HUES6 (cell line): ENCODE data around the gene PARP15.
A peak's percentile ranks its signal among the peaks of the same experiment; 100 is the strongest.

Experiments used
- H3K27ac ChIP-seq: 2 replicates; pipeline ENCODE4 v1.7.0; 2013; ENCODE audit warnings: low read depth, mild to moderate bottlenecking, low read length, inconsistent platforms
- H3K27me3 ChIP-seq: 2 replicates; pipeline ENCODE4 v1.6.1; 2013; ENCODE audit warnings: low read length; ENCODE audit not compliant: control insufficient read depth, insufficient read depth
- H3K36me3 ChIP-seq: 2 replicates; pipeline ENCODE4 v1.6.1; 2013; ENCODE audit warnings: low read length; ENCODE audit not compliant: control insufficient read depth, insufficient read depth
- H3K4me1 ChIP-seq: 2 replicates; pipeline ENCODE4 v1.6.1; 2013; ENCODE audit warnings: low read length; ENCODE audit not compliant: control insufficient read depth, insufficient read depth
- H3K4me3 ChIP-seq: 2 replicates; pipeline ENCODE4 v1.5.1; 2013; ENCODE audit warnings: low read depth, low read length
- H3K9ac ChIP-seq: one replicate; pipeline ENCODE4 v1.6.1; 2013; ENCODE audit warnings: mild to moderate bottlenecking, low read length
- H3K9me3 ChIP-seq: 2 replicates; pipeline ENCODE4 v1.6.1; 2013; ENCODE audit warnings: low read depth, low read length; ENCODE audit not compliant: control insufficient read depth, insufficient read depth

Gene PARP15

DNA sequence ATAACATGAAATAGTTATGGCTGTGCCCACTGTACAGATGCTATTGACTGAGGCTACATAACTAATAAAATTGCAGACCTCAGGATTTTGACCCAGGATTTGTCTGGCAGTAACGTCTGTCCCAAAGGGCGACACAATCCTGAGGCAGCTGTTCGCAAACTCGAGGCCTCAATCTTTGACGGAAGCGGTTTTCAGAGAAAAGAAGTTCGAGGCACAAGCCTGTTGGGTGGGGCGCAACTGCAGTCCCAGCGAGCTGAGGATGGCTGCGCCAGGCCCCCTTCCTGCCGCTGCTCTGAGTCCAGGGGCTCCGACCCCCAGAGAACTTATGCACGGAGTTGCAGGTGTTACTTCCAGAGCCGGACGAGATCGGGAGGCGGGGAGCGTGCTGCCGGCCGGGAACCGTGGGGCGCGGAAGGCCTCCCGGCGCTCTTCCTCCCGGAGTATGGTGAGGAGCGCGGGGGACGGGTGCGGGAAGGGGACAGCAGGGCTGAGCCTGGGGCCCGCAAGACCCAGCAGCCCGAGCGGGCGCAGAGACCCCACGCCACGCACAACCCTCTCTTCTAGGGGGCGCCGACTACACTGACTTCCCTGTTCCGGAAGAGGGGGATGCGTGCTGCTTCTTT lies at the start of gene PARP15:
PARP15 (plus strand) TSS at position 242 of the 623 bp plus-strand sequence; CDS start at position 260, 18 bp downstream.
- peak within 1 kb of the TSS; percentile 55 for H3K4me3 ChIP-seq

DNA sequence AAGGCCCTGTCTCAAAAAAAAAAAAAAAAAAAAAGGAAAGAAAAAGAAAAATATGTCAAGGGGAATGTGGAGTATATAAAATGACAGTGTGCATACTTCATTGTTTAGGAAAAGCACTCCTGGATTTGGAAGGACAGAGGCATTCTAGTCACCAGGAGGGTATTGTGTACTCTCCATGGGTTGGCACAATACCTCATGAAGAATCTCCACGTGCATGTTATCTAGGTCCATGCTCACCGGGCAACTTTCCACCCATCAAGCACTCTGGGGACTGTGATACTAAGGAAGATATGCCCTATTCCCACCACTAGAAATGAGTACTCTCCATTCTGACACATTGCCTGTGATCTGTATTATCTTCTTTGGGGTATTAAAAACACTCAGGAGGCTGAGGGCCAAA lies 47.3 kb upstream of the PARP15 start:
- no peak overlapping the region for H3K4me3 ChIP-seq
- no peak overlapping the region for H3K9ac ChIP-seq
- H3K27ac ChIP-seq, result no peak overlapping the region
- H3K27me3 ChIP-seq, result no peaks in the 10 kb centered on the region
- H3K36me3 ChIP-seq, result no peaks in the 10 kb centered on the region
- H3K9me3 ChIP-seq, result no peaks in the 10 kb centered on the region
- H3K4me1 ChIP-seq, result peaks cover 10% of the 10 kb centered on the region; the same call in 1 of the 2 replicates

More for the DNA sequence above, at the start of gene PARP15:
- peaks cover 21% of the 10 kb centered on the region for H3K9me3 ChIP-seq
- no peak within 1 kb of the TSS for H3K27ac ChIP-seq
- no peak within 1 kb of the TSS for H3K9ac ChIP-seq
- no peaks in the 10 kb centered on the region for H3K36me3 ChIP-seq
- H3K4me1 ChIP-seq, result peaks cover 6% of the 10 kb centered on the region
- H3K27me3 ChIP-seq, result peaks cover 9% of the 10 kb centered on the region; the same call in 1 of the 2 replicates

DNA sequence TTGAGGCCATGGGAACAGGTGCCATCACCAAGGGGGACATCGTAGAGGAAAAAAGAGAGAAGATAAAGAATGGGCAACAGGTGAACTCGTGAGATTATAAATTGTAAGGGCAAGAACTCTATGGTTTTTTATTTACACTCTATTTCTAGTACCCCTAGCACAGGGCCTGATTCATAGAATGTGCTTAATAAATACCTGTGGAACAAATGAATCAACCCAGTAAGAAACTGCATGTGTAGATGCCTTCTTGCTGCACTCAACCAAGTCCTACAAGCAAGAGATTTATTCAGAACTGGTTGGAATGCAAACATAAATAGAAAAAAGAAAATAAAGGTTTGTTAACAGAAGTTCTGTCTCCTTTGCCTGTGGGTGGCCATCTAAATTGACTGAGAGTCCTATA lies 44.0 kb upstream of the PARP15 start:
- Histone ChIP-seq H3K27ac (peak overlapping the region; percentile 7; the same call in 1 of the 2 replicates), H3K4me1 (peaks cover 37% of the 10 kb centered on the region), H3K27me3 (no peaks in the 10 kb centered on the region), H3K36me3 (no peaks in the 10 kb centered on the region), H3K9ac (no peak overlapping the region), H3K9me3 (no peaks in the 10 kb centered on the region), H3K4me3 (no peak overlapping the region)

DNA sequence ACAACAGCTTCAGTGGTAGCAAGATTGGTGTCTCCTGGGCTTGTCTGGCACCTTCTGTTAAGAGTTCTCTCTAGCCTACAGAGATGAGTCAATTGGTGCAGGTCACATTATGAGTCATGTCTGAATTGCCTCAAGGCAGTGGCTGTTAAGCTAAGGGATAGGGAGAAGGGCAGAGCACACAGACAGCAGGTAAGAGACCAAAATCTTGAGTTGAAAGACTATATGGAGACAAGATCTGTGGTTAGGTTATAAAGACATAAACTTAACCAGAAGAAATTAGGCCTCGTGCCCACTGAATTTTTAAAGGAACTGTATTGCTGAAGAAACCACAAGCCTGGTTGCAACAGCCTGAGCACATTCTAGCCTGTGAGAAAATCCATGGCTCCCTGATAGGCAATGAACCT lies 43.5 kb upstream of the PARP15 start:
- Histone ChIP-seq H3K27me3 (no peaks in the 10 kb centered on the region), H3K36me3 (no peaks in the 10 kb centered on the region), H3K9me3 (no peaks in the 10 kb centered on the region), H3K27ac (peak overlapping the region; percentile 7; the same call in 1 of the 2 replicates), H3K4me1 (peaks cover 37% of the 10 kb centered on the region), H3K4me3 (no peak overlapping the region), H3K9ac (no peak overlapping the region)

DNA sequence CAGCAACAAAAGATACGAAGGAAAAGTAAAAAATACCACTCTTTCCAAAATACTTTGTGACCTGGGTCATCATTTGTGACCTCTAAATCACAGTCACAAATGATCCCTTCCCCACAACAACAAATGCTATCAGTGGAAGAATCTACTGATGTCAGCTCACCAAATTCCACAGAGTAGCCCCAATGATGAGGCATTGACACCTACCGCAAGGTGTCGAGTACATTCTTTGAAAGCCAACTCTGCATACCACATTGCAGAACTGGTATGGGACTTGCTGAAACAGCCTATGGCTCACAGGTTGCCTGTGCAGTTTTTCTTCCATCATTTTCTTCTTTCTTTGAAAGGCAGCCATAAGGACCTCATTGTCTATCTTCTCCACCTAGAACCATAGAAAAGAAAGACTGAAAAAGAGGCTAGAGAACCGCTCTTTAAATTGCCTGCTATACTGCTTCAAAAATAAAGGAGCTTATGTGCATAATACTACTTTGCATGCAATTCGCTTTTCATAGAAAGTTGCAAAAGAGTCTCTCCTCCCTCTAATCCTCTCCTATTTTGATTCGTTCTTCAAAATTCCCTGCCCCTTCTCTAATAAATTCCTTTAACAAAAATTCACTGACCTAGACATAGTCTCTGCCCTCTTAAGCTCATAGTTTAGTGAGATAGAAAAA lies 41.4 kb upstream of the PARP15 start:
- no peaks in the 10 kb centered on the region for H3K9me3 ChIP-seq
- H3K9ac ChIP-seq, result no peak overlapping the region
- H3K4me1 ChIP-seq, result peaks cover 37% of the 10 kb centered on the region
- no peak overlapping the region for H3K27ac ChIP-seq
- no peaks in the 10 kb centered on the region for H3K36me3 ChIP-seq
- H3K27me3 ChIP-seq, result no peaks in the 10 kb centered on the region
- H3K4me3 ChIP-seq, result peak overlapping the region; percentile 16; the same call in 1 of the 2 replicates

DNA sequence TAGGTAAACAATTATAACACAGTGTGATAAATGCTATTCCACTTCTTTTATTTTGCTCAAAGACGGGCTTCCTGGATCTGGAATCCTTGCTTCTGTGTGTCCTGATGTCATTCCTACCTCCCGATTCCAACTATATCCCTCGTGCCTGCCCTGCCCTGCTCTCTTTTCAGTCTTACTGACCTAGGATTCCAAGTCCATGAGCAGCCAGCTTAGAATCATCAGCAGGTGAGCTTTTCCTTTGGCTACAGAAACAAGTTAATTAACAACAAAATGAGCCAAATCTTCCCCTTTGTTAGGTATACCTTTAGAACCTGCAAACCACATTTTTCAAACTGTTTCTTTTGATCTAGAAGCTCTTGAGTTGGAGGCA lies 40.8 kb upstream of the PARP15 start:
- Histone ChIP-seq H3K27me3 (no peaks in the 10 kb centered on the region), H3K4me1 (peaks cover 37% of the 10 kb centered on the region), H3K4me3 (peak overlapping the region; percentile 16; the same call in 1 of the 2 replicates), H3K9me3 (no peaks in the 10 kb centered on the region), H3K27ac (peak overlapping the region; percentile 61; the same call in 1 of the 2 replicates), H3K9ac (no peak overlapping the region), H3K36me3 (no peaks in the 10 kb centered on the region)

DNA sequence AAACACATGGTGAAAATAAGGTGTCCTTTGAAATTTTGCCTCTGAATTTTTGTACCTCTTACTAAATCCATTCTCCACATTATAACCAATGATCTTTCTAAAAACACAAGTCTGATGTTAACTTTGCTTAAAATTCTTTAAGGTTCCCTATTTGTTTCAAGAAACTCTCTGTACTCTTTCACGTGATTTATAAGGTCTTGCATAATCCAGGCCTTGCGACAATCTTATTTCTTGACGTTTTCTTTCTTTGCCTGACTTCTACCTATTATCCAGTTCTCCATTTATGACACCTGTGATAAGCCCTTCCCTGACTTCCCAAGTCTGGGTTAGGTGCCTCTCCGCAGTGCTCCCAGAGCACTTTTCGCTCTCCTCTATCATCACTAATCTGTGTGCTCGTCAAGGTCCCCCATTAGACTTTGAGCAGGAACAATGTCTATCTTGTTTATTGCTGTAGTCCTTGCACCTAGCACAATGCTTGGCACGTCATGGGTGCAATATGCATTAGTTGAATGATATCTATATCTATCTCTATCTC lies 38.4 kb upstream of the PARP15 start:
- Histone ChIP-seq H3K4me1 (peaks cover 31% of the 10 kb centered on the region), H3K36me3 (no peaks in the 10 kb centered on the region), H3K27ac (no peak overlapping the region), H3K27me3 (no peaks in the 10 kb centered on the region), H3K9ac (no peak overlapping the region), H3K4me3 (no peak overlapping the region), H3K9me3 (no peaks in the 10 kb centered on the region)

DNA sequence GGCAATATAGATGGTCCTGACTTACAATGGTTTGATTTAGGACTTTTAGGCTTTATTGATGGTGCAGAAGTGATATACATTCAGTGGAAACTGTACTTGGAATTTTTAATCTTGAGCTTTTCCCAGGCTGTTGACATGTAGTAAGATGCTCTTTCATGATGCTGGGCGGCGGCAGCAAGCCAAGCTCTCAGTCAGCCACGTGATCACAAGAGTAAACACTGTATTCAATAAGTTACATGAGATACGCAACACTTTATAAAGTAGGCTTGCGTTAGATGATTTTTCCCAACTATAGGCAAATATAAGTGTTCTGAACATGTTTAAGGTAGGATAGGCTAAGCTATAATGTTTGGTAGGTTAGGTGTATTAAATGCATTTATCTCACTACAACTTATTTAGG lies 31.3 kb upstream of the PARP15 start:
- H3K36me3 ChIP-seq, result no peaks in the 10 kb centered on the region

DNA sequence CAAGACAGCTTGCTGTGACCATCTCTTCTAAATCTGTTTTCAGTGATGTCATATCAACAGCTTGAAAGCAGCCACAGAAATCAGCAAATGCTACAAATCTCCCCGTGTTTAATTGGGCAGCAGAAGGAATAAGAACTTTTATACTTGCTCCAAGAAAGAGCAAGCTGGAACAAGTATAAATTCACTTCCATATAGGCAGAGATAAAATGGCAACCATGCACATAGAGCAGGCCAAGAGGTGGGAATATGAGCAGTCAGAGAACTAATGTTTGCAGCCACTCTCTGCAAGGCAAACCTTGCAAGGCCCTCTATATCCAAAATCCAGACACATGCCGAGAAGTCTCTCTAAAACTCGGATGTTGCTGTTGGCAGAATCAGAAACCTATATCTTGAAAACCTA lies 29.4 kb upstream of the PARP15 start:
- Histone ChIP-seq H3K27ac (no peak overlapping the region), H3K4me1 (no peaks in the 10 kb centered on the region), H3K36me3 (no peaks in the 10 kb centered on the region), H3K9ac (no peak overlapping the region), H3K4me3 (no peak overlapping the region), H3K27me3 (no peaks in the 10 kb centered on the region), H3K9me3 (no peaks in the 10 kb centered on the region)

More for the DNA sequence above, 31.3 kb upstream of the PARP15 start:
- H3K27ac ChIP-seq, result no peak overlapping the region
- no peaks in the 10 kb centered on the region for H3K4me1 ChIP-seq
- H3K9me3 ChIP-seq, result no peaks in the 10 kb centered on the region
- H3K4me3 ChIP-seq, result no peak overlapping the region
- no peak overlapping the region for H3K9ac ChIP-seq
- no peaks in the 10 kb centered on the region for H3K27me3 ChIP-seq

DNA sequence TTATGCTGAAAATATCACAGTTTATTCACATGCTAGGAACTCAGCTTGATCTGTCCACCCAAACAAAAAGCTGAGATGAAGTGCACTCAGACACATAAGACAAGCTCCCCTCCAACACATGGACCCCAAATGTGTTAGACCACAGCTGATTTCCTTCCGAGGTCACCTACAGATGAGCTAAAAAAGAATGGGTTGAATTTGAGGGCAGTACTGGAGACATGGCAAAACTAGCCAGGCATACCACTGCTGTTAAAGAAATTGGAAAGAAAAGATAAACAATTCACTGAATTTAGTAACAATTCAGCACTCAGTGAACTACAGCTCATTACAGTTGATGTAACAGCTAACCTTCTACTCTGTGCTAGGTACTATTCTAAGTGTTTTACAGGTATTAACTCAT lies 28.8 kb upstream of the PARP15 start:
- H3K4me1 ChIP-seq, result no peaks in the 10 kb centered on the region
- H3K9me3 ChIP-seq, result no peaks in the 10 kb centered on the region
- no peak overlapping the region for H3K9ac ChIP-seq
- H3K27ac ChIP-seq, result no peak overlapping the region
- H3K36me3 ChIP-seq, result no peaks in the 10 kb centered on the region
- H3K27me3 ChIP-seq, result no peaks in the 10 kb centered on the region
- H3K4me3 ChIP-seq, result no peak overlapping the region

DNA sequence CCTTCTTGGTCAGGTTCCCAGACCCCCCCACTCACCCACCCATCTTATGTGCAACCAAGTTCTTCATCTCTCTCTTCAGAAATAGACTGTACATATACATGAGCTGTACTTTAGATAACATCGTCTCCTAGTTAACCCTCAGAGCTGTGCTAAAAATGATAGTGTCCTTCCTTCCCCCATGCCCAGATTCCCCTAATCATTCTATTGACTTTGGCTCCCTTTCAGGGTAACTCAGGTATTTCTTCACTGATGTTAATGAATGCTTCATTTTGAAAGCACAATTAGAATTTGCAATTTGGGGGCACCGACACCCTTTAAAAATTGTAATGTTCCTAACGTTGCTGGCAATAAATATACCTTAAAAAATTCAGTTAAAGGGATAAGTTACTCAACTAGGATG lies 24.3 kb upstream of the PARP15 start:
- Histone ChIP-seq H3K9ac (no peak overlapping the region), H3K4me3 (no peak overlapping the region), H3K4me1 (peaks cover 7% of the 10 kb centered on the region; the same call in 1 of the 2 replicates), H3K9me3 (no peaks in the 10 kb centered on the region), H3K27me3 (no peaks in the 10 kb centered on the region), H3K27ac (no peak overlapping the region), H3K36me3 (no peaks in the 10 kb centered on the region)
